Neuronal stem cell (in vitro differentiated cells): ENCODE data around the gene CYP2C8.

Experiments used
- DNase-seq: peaks from one replicate; pipeline ENCODE4 v3.0.0-alpha.2; 2013; ENCODE audit warnings: low spot score
- H2AFZ ChIP-seq: one replicate; pipeline ENCODE4 v1.6.1; 2013; ENCODE audit warnings: mild to moderate bottlenecking, low read length, inconsistent platforms
- H2AK5ac ChIP-seq: 2 replicates; pipeline ENCODE4 v1.6.1; 2013; ENCODE audit warnings: low read depth, mild to moderate bottlenecking, inconsistent platforms, low read length, moderate library complexity, mixed read lengths
- H2BK120ac ChIP-seq: 2 replicates; pipeline ENCODE4 v1.6.1; 2013; ENCODE audit warnings: low read depth, mild to moderate bottlenecking, inconsistent platforms, low read length, moderate library complexity, mixed read lengths
- H2BK12ac ChIP-seq: one replicate; pipeline ENCODE4 v1.6.1; 2013; ENCODE audit warnings: low read length, inconsistent platforms
- H2BK15ac ChIP-seq: 2 replicates; pipeline ENCODE4 v1.6.1; 2013; ENCODE audit warnings: mild to moderate bottlenecking, low read length, inconsistent platforms, mixed read lengths
- H2BK5ac ChIP-seq: one replicate; pipeline ENCODE4 v1.6.1; 2013; ENCODE audit warnings: inconsistent platforms, mild to moderate bottlenecking, low read length, moderate library complexity
- H3K14ac ChIP-seq: one replicate; pipeline ENCODE4 v1.6.1; 2013; ENCODE audit warnings: low read length, inconsistent platforms
- H3K18ac ChIP-seq: 2 replicates; pipeline ENCODE4 v1.6.1; 2013; ENCODE audit warnings: low read length, inconsistent platforms
- H3K23ac ChIP-seq: 2 replicates; pipeline ENCODE4 v1.6.1; 2013; ENCODE audit warnings: low read depth, mild to moderate bottlenecking, mixed read lengths, low read length, inconsistent platforms; ENCODE audit not compliant: poor library complexity
- H3K27ac ChIP-seq: replicated peaks from 3 replicates; pipeline ENCODE4 v1.5.1; 2013; ENCODE audit warnings: low read length, inconsistent platforms
- H3K27me3 ChIP-seq, 3 experiments: 2 replicates each; pipeline ENCODE4 v1.6.1; 2013; ENCODE audit warnings: low read length in 3 of 3, mild to moderate bottlenecking in 2 of 3, inconsistent platforms in 1 of 3, low read depth in 1 of 3, mixed read lengths in 1 of 3, moderate library complexity in 1 of 3; ENCODE audit not compliant: control insufficient read depth in 3 of 3, insufficient read depth in 3 of 3
- H3K36me3 ChIP-seq, 2 donors: replicated peaks in 1 of 2; 2 replicates each; pipeline ENCODE4 v1.6.1; 2013; ENCODE audit warnings: low read length in 2 of 2; ENCODE audit not compliant: control insufficient read depth in 2 of 2, insufficient read depth in 2 of 2
- H3K4ac ChIP-seq: 2 replicates; pipeline ENCODE4 v1.6.1; 2013; ENCODE audit warnings: inconsistent platforms, mild to moderate bottlenecking, low read length, moderate library complexity
- H3K4me1 ChIP-seq, 2 donors: 1 replicate in 1 of 2; 2 replicates in 1 of 2; pipeline ENCODE4 v1.6.1; 2013; ENCODE audit warnings: low read length in 2 of 2, low read depth in 1 of 2; ENCODE audit not compliant: control insufficient read depth in 2 of 2, insufficient read depth in 1 of 2
- H3K4me2 ChIP-seq: one replicate; pipeline ENCODE4 v1.6.1; 2013; ENCODE audit warnings: mild to moderate bottlenecking, low read length, inconsistent platforms; ENCODE audit not compliant: insufficient read depth, poor library complexity, severe bottlenecking
- H3K4me3 ChIP-seq, 2 donors: 2 replicates each; pipeline ENCODE4 v1.5.1; 2013; ENCODE audit warnings: low read length in 2 of 2, mild to moderate bottlenecking in 2 of 2, inconsistent platforms in 1 of 2, moderate library complexity in 1 of 2
- H3K79me1 ChIP-seq: one replicate; pipeline ENCODE4 v1.6.1; 2013; ENCODE audit warnings: low read depth, mild to moderate bottlenecking, inconsistent platforms, low read length, moderate library complexity
- H3K9ac ChIP-seq: one replicate; pipeline ENCODE4 v1.6.1; 2013; ENCODE audit warnings: mild to moderate bottlenecking, low read depth, low read length, inconsistent platforms; ENCODE audit not compliant: poor library complexity
- H3K9me3 ChIP-seq, 2 donors: replicated peaks in 1 of 2; 2 replicates each; pipeline versions ENCODE3 to v1.6.1; 2013; ENCODE audit warnings: low read length in 2 of 2, mild to moderate bottlenecking in 2 of 2, inconsistent platforms in 1 of 2, low read depth in 1 of 2, mixed read lengths in 1 of 2, moderate library complexity in 1 of 2; ENCODE audit not compliant: control insufficient read depth in 2 of 2, insufficient read depth in 1 of 2
- H4K8ac ChIP-seq: one replicate; pipeline ENCODE4 v1.6.1; 2013; ENCODE audit warnings: low read depth, mild to moderate bottlenecking, inconsistent platforms, low read length, moderate library complexity
- H4K91ac ChIP-seq: one replicate; pipeline ENCODE4 v1.6.1; 2013; ENCODE audit warnings: low read length, low read depth, mild to moderate bottlenecking, inconsistent platforms; ENCODE audit not compliant: poor library complexity
- WGBS, 2 donors: extraction: QIAGEN DNeasy Blood & Tissue Kit; methylation state at CpG; one replicate each; pipeline ENCODE4 v1.1.7; 2013; ENCODE audit warnings: missing lambda C conversion rate in 2 of 2, mixed read lengths in 1 of 2; ENCODE audit not compliant: insufficient read length in 2 of 2, insufficient replicate concordance in 1 of 2; ENCODE audit errors: extremely low coverage in 2 of 2; 5-methylcytosine and 5-hydroxymethylcytosine counted together

The CYP2C8 gene

DNA sequence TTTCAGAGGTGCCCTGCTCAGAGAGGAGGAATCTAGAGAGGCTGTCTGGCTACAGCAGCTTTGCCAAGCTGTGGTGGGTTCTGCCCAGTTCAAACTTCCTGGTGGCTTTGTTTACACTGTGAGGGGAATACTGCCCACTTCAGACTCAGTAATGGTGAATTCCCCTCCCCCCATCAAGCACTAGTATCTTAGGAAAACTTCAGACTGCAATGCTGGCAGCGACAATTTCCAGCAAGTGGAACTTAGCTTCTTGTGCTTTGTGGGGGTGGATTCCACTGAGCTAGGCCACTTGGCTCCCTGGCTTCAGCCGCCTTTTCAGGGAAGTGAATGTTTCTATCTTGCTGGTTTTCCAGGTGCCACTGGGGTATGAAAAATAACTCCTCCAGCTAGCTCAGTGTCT, 42.8 kb downstream of the CYP2C8 start:
- H2AFZ ChIP-seq, result no peak overlapping the region
- H2BK120ac ChIP-seq, result no peak overlapping the region
- H2BK5ac ChIP-seq, result no peak overlapping the region
- H3K27me3 ChIP-seq, result no peaks in the 10 kb centered on the region
- H3K4me2 ChIP-seq, result no peak overlapping the region
- H4K8ac ChIP-seq, result no peak overlapping the region
- H3K36me3 ChIP-seq, result no peaks in the 10 kb centered on the region
- H2BK12ac ChIP-seq, result no peak overlapping the region
- no CpG with 5 or more reads among the region's 2 CpGs for WGBS, 2 donors
- no peak overlapping the region for H3K9ac ChIP-seq
- H3K4ac ChIP-seq, result no peak overlapping the region
- H2AK5ac ChIP-seq, result no peak overlapping the region
- H3K4me3 ChIP-seq, result no peak overlapping the region
- H3K4me1 ChIP-seq, result no peaks in the 10 kb centered on the region
- H3K23ac ChIP-seq, result no peak overlapping the region
- no peak overlapping the region for H3K14ac ChIP-seq
- no peak overlapping the region for H3K27ac ChIP-seq
- no peak overlapping the region for H4K91ac ChIP-seq
- no peak for DNase-seq
- no peaks in the 10 kb centered on the region for H3K9me3 ChIP-seq
- H3K18ac ChIP-seq, result no peak overlapping the region
- no peak overlapping the region for H2BK15ac ChIP-seq
- H3K79me1 ChIP-seq, result no peaks in the 10 kb centered on the region

DNA sequence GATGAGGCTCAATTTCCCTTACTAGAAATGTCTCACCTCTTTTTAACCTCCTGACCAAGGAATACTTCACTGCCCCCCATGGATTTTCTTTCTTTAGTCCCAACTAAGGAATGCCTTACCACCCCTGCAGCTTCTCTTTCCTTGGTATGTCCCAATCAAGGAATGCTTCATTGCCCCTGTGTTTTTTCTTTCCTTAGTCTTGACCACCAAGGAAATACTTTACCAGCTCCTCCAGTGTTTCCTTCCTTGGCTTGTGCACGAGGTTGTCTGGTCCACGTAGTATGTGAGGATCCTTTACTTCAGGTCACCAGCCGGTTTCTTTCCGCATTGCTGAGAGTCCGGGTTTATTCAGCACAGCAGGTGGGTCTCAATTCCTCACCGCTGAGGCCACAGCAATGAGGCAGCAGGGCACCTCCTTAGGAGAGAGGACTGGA, 71.5 kb downstream of the CYP2C8 start:
- no peak overlapping the region for H2AFZ ChIP-seq
- H2BK120ac ChIP-seq, result no peak overlapping the region
- DNase-seq, result peak; percentile 23
- H3K4me1 ChIP-seq, result peaks cover 0 to 8% of the 10 kb centered on the region in 2 donors
- no peaks in the 10 kb centered on the region for H3K36me3 ChIP-seq
- no peak overlapping the region for H4K91ac ChIP-seq
- no peak overlapping the region for H3K9ac ChIP-seq
- no peaks in the 10 kb centered on the region for H3K9me3 ChIP-seq
- H3K14ac ChIP-seq, result no peak overlapping the region
- WGBS, 2 donors, result no CpG with 5 or more reads among the region's 6 CpGs
- no peaks in the 10 kb centered on the region for H3K27me3 ChIP-seq
- no peak overlapping the region for H2BK15ac ChIP-seq
- no peak overlapping the region for H3K4me3 ChIP-seq
- no peak overlapping the region for H3K27ac ChIP-seq
- H3K4ac ChIP-seq, result no peak overlapping the region
- no peak overlapping the region for H3K18ac ChIP-seq
- no peak overlapping the region for H2BK12ac ChIP-seq
- H4K8ac ChIP-seq, result no peak overlapping the region
- H3K23ac ChIP-seq, result no peak overlapping the region
- no peak overlapping the region for H2AK5ac ChIP-seq
- H2BK5ac ChIP-seq, result no peak overlapping the region
- H3K79me1 ChIP-seq, result no peaks in the 10 kb centered on the region
- H3K4me2 ChIP-seq, result peak overlapping the region; percentile 34

DNA sequence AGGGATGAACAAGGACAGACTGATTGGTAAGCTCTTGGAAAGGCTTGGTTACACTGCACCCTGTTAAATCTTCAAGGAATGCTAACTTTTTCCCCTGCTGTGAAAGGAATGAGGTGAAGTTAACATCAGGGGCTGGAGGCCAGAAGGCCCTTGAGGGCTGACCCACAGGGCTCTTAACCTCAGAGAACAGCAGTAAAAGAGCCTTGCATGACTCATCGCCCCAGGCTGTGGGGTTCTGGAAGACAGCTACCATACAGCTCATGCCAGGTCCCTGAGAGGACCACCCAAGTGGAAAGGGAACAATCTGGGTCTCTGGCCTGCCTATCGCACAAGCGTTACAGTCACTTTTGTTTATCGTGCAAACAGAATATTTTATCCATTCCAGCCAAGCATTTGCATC, 76.5 kb downstream of the CYP2C8 start:
- H3K4me3 ChIP-seq, result no peak overlapping the region
- H2AK5ac ChIP-seq, result no peak overlapping the region
- H3K4me2 ChIP-seq, result no peak overlapping the region
- no peak for DNase-seq
- H3K9ac ChIP-seq, result no peak overlapping the region
- no peak overlapping the region for H3K14ac ChIP-seq
- H3K27me3 ChIP-seq, result no peaks in the 10 kb centered on the region
- no peaks in the 10 kb centered on the region for H3K79me1 ChIP-seq
- no peak overlapping the region for H3K27ac ChIP-seq
- H2BK120ac ChIP-seq, result no peak overlapping the region
- H2AFZ ChIP-seq, result no peak overlapping the region
- H2BK12ac ChIP-seq, result no peak overlapping the region
- H2BK5ac ChIP-seq, result no peak overlapping the region
- H3K9me3 ChIP-seq, result peaks cover 0 to 3% of the 10 kb centered on the region in 2 donors
- peaks cover 0 to 3% of the 10 kb centered on the region in 2 donors for H3K4me1 ChIP-seq
- H3K18ac ChIP-seq, result no peak overlapping the region
- H2BK15ac ChIP-seq, result no peak overlapping the region
- no peak overlapping the region for H3K4ac ChIP-seq
- no peaks in the 10 kb centered on the region for H3K36me3 ChIP-seq
- no peak overlapping the region for H4K91ac ChIP-seq
- no peak overlapping the region for H3K23ac ChIP-seq
- WGBS, 2 donors, result no CpG with 5 or more reads among the region's 4 CpGs
- H4K8ac ChIP-seq, result no peak overlapping the region

DNA sequence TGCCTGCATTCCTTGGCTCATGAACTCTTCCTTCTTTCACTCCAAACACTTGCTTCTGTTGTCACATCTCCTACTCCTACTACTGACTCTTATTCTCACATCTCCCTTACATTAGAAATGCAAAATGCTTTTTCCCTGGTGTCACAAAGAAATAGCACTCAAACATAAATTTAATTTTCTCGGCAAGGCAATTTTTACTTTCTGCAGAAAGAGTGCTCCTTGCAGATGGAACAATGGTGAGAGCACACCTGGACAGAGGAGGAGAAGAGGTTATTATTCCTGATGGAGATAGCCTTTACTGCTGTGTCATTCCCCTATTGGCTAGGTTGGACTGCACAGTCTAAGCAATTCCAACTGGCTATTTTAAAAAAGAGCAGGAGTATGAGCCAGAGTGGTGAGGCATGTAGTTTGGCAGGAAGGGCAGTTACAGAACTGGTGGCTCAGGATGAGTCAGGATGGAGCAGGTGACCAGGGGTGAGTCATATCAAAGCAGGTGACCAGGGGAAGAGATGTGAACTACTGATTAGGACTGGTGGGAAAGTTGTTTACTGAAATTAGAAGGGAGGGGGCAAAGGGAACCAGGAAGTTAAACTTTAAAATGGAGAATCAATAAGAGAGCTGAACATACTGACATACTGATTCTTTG, 77.9 kb downstream of the CYP2C8 start:
- no peaks in the 10 kb centered on the region for H3K27me3 ChIP-seq
- no peak overlapping the region for H3K14ac ChIP-seq
- H3K4me2 ChIP-seq, result no peak overlapping the region
- no peak overlapping the region for H3K4ac ChIP-seq
- no peak overlapping the region for H3K23ac ChIP-seq
- H3K36me3 ChIP-seq, result no peaks in the 10 kb centered on the region
- peaks cover 0 to 3% of the 10 kb centered on the region in 2 donors for H3K9me3 ChIP-seq
- no peak overlapping the region for H2BK5ac ChIP-seq
- no peak overlapping the region for H4K8ac ChIP-seq
- DNase-seq, result no peak
- no peak overlapping the region for H3K9ac ChIP-seq
- no CpG with 5 or more reads among the region's 1 CpG for WGBS, 2 donors
- H3K4me1 ChIP-seq, result no peaks in the 10 kb centered on the region
- H2AK5ac ChIP-seq, result no peak overlapping the region
- H2AFZ ChIP-seq, result no peak overlapping the region
- H3K27ac ChIP-seq, result no peak overlapping the region
- no peak overlapping the region for H3K4me3 ChIP-seq
- no peak overlapping the region for H2BK120ac ChIP-seq
- H3K18ac ChIP-seq, result no peak overlapping the region
- H2BK15ac ChIP-seq, result no peak overlapping the region
- H2BK12ac ChIP-seq, result no peak overlapping the region
- no peak overlapping the region for H4K91ac ChIP-seq
- no peaks in the 10 kb centered on the region for H3K79me1 ChIP-seq
